GM18873 (cell line): ENCODE data around the gene CGNL1.

ENCODE experiments used
- ATAC-seq: cut with Tn5 transposase; IDR thresholded peaks from one replicate; pipeline ENCODE4 v1.9.1; 2021; ENCODE audit warnings: mild to moderate bottlenecking, moderate library complexity, moderate number of reproducible peaks; ENCODE audit not compliant: unreplicated experiment, low FRiP score

Gene CGNL1, protein sequence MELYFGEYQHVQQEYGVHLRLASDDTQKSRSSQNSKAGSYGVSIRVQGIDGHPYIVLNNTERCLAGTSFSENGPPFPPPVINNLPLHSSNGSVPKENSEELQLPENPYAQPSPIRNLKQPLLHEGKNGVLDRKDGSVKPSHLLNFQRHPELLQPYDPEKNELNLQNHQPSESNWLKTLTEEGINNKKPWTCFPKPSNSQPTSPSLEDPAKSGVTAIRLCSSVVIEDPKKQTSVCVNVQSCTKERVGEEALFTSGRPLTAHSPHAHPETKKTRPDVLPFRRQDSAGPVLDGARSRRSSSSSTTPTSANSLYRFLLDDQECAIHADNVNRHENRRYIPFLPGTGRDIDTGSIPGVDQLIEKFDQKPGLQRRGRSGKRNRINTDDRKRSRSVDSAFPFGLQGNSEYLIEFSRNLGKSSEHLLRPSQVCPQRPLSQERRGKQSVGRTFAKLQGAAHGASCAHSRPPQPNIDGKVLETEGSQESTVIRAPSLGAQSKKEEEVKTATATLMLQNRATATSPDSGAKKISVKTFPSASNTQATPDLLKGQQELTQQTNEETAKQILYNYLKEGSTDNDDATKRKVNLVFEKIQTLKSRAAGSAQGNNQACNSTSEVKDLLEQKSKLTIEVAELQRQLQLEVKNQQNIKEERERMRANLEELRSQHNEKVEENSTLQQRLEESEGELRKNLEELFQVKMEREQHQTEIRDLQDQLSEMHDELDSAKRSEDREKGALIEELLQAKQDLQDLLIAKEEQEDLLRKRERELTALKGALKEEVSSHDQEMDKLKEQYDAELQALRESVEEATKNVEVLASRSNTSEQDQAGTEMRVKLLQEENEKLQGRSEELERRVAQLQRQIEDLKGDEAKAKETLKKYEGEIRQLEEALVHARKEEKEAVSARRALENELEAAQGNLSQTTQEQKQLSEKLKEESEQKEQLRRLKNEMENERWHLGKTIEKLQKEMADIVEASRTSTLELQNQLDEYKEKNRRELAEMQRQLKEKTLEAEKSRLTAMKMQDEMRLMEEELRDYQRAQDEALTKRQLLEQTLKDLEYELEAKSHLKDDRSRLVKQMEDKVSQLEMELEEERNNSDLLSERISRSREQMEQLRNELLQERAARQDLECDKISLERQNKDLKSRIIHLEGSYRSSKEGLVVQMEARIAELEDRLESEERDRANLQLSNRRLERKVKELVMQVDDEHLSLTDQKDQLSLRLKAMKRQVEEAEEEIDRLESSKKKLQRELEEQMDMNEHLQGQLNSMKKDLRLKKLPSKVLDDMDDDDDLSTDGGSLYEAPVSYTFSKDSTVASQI

DNA sequence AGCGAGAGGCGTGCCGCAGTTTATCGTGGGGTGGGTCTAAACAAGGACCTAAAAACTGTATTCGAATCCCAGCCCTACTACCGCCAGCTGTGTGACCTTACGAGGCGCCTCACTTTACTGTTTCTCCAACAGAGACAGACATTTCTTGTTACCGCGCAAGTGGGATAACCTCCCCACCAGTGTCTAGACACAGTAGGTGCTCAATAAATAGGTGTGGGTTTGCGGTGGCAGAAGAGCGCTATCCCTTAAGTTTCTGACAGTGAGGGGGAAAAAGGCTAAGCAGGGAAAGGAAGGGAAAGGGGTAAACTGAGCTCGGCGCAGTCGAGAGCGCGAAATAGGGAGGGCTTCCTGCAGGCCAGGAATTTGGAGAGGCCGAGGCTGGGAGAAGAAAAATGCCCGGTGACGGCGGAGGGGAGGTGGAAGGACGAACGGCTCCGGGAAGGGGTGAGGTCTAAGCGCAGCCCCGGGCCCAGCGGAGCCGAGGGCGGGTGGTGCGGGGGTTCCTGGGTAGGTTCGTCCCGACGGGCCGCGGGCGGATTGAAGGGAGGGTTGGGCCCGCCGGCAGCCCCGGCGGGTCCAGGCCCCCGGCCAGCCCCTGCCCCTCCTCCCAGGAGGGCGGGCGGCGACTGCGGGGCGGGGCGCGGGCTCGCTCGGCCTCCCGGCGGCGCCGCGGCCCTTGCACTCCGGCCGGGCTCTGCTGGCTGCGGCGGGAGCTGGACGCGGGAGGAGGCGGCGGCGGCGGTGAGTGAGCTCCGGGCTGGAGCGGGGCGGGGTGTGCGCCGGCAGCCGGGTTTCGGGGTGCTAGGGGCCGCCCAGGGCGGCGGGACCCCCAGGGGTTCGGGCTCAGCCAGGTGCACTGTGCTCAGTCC lies at the start of gene CGNL1:
CGNL1 (plus strand) TSS at position 679 of the 869 bp plus-strand sequence. CDS start 61,495 bp downstream, outside the sequence.
- no peak for ATAC-seq

DNA sequence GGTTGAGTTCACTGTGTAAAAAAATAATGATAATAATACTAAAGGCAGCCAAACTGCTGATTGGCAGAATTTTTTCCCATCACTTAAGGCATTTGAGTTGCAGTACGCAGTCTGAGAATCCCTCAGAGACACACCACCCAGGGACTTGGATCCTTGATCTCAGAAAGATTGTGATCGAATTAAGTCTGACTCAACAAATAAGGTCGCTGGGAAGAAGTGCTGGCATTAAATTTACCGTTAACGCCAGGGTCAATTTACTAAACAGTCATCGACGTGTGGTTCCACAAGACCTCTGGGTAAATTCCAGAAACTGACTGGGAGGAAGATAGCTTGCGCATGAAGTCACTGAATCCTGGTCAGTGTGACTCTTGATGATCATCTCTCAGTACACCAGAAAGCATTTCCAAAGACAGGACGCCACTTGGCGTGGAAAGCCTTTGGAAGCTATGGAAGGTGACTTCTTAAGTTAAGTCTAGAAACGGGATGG lies 48.3 kb upstream of the CGNL1 start:
- ATAC-seq = no peak

DNA sequence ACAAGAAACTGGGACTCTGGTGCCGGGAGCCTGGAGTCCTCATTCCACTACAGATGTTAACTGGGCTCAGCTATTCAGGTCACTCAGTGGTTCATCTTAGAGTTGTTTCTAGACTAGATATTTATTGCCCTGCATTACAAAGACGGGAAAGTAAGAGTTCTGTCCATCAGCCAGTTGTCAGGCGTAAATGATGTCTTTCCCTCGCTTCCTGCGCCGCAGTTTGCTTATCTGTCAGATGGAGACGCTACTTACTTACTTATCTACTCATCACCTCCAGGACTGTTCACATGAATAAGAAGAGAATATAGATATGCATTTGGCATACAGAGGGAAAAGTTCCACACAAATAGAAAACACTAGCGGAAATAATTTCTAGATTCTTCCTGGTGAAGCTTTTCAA lies 47.8 kb upstream of the CGNL1 start:
- no peak for ATAC-seq

DNA sequence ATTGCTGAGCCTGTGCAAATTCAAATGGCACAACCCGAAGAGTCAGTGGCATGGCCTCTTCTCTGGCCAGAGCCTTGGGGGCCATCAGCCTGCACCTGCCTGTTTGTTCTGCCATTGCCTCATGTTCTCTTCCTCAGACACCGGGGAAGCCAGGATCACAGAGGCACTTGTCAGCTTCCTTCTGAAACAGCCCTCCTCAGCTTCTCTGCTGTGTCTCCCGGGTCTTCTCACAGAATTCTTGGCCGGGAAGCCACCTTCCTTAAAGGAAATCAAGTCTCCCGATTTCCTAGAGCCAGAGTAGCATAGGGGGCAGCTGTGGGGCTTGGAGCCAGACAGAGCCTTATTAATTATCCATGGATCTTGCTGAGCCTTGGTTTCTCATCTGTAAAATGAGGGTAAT lies 47.4 kb upstream of the CGNL1 start:
- no peak for ATAC-seq

DNA sequence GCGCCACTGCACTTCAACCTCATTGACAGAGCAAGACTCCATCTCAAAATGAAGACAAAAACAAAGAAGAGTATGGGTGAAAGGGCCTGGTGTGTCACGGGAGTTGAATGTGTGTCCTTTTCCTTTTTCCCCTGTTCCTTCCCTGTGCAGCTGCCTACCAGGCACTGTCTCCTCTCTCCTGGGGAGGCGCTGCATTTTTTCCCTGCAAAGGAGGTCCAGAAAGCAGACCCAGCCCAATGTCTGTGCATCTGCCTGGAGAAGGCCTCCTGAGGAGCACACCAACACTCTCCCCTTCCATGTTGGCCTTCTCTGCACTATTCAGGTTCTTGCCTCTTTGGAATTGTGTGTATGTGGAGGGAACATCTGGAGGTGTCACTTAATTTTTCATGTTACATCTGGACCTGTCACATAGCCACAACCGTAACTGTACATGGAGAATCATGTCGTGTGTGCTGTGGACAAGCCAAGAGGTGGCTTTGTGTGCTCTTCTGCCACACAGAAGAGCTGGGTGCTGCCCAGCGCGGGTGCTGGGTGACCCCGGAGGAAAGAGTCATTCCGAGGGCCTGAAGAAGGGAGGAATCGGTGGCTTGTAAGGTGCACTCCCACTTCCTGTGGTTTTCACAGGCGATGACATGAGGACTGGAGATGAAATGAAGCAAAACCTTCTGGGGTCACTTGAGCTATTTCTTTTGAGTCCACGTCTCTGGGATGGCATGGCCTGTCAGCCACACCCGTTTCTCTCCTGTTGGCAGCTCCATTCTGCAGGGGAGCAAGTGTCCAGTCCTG lies 46.5 kb upstream of the CGNL1 start:
- ATAC-seq = no peak

DNA sequence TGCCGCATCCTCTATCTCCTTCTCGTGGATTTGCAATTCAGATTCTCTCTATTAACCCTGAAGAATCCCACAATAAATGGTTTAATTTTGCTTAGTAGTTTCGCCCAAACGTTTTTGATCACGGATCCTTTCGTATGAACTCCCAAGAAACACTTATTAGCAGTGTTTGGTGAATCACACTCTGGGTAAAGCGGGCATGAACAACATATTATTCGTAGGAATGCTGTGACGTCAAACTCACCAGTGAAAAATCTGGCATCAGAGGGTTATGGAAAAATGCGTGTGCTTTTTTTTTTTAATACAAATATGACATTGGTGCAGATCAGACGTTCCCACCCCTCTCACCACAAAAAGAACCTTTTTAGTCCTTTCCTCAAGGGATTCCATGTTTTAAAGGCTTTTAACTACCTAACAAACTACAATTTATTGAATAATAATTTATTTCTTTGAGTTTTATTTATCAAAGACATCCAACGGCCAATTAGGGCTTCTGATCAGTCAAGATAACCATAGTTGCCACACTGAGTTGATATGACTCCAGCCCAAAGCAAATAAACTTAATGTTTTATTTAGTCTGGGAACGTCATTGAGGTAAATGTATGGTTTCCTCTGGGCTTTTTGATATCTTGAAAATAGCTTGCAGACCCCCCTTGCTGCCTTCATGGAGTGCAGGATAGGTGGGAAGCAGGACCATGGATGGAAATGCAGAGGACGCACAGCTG lies 45.5 kb upstream of the CGNL1 start:
- no peak for ATAC-seq

DNA sequence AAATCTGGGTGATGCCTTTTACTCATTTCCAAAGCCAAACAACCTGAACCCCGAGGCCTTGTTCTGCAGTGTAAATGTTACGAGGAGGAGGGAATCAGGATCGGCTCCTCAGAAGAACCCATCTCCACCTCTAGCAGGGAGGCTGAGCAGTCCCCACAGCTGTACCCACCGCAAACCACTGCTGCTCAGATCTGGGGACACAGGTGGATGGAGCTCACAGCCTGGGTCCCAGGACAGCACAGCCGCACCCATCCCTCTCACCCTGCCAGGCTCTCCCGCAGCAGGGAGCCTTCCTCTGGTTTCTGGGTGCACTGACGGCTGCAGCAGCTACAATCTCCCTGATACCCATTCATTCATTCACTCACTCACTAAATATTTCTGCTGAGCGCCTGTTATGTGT lies 44.0 kb upstream of the CGNL1 start:
- ATAC-seq = no peak

DNA sequence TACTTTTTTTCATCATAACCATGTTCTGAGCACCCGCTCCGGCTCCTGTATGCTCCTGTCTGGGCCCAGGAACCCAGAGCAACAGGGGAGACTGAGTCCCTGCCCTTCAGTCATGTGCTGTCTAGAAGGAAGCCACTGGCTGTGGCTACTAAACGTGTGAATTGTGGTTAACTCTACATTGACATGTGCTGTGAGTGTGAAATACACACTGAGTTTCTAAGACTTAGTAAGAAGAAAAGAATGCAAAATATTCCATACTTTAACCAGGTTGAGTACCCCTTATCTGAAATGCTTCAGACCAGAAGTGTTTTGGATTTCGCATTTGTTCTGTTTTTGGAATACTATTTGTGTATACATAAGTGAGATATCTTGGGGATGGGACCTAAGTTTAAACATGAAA lies 42.8 kb upstream of the CGNL1 start:
- no peak for ATAC-seq

DNA sequence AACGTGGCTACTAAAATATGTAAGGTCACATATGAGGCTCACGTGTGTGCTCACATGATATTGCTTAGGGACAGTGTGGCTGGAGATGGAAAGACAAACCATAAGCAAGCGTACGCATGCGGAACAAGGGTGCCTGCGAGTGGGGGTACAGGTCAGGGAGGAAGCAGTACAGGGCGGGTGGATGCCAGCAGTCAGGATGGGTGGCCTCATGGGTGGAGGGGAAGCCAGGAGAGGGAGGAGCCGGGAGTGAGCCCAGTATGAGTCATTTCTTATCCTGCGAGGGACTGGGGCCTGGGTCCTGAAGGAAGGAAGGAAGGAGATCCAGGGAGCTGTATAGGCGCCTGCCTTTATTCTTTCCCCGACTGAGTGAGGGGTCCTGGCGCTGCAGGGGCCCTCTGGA lies 42.0 kb upstream of the CGNL1 start:
- no peak for ATAC-seq

DNA sequence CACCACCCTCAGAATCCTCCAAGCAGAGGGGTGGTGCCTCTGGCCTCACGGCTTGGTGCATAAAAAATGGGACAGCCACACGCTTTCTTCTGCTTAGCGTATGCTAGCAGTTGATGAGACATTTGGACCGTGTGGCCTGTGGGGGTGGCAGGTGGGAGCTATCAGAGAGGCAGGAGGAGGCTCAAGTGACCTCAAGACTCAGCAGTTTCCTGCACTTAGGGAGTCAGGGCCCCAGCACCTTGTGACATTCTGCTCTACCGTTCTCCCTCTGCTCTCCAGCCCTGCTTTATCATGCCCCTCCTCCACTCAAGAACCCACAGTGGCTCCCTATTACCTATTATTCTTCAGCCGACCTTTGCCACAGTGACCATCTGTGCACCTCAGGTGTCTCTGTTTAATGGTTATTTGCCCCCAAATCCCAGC lies 41.0 kb upstream of the CGNL1 start:
- ATAC-seq = no peak

DNA sequence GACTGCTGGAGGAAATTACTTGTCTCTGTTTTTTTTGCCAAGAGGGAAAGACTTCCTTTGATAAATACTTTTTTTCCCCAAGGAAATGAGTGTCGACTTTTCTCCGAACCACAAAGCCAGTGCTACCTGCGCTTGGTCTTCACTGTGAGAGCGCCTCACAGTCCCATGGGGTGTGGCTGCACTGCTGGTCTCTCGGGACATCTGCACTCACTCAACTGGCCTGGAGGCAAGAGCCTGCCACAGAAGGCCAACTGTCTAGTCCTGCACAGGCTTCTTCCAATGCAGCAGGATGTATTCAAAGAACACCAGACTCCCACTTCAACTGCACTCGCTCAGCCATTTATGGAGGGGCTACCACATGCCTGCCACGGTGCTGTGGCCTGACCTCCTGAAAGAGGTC lies 40.6 kb upstream of the CGNL1 start:
- ATAC-seq = no peak

DNA sequence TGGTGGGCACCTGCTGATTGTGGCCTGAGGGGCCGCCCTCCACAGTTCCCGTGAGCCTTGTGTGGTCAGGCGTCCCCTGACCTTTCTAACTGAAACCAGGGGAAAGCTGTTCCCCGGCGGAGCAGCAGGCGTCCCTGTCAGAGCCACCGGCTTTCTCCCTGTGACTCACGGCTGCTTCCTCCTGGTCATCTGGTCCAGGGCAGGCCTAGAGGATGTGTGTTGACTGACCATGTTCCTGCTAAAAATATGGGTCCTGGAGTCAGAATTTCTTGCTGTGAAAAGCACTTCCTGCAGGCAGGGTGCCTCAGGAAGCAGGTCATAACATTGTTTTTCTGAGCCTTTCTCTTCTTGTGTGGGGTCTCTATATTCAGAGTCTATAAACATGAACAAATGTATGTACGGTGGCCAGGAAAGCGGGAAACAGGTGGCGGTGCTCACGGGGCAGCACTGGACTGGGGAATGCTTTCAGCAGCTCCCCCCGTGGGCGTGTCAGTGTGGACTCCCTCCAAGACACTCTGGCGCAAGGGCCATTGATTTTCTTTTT lies 38.4 kb upstream of the CGNL1 start:
- no peak for ATAC-seq

DNA sequence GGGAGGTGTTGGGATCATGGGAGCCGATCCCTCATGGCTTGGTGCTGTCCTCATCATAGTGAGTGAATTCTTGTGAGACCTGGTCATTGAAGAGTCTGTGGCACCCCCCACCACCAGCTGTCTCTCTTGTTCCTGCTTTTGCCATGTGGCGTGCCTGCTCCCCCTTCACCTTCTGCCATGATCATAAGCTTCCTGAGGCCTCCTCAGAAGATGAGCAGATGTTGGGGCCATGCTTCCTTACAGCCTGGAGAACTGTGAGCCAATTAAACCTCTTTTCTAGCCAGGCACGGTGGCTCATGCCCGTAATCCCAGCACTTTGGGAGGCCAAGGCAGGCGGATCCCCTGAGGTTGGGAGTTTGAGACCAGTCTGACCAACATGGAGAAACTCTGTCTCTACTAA lies 37.0 kb upstream of the CGNL1 start:
- no peak for ATAC-seq

DNA sequence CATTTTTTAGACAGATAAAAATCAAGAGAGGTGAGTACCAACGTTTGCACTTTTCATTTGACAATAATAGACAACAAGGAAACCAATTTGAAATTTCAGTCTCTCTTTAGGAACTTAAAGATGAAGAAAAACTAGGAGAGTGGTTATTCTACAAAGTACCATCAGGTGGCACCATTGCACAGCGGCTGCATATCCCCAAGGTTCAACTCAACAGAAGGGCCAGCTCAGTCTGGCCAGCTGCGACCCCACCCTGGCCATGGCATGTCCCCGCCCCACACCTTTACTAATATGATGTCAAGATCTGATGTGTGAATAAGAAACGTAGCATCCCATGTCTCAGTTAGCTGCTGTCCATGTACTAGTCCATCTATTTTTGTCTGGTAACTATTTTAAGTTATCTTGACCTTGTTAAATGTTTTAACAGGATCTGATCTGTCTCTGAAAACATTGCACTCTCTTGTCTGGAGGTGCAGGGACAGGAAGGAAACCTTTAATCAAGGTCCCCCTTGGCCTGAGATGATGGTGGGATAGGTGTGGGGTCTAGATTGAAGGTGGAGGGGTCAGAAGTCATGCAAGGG lies 35.5 kb upstream of the CGNL1 start:
- no peak for ATAC-seq

DNA sequence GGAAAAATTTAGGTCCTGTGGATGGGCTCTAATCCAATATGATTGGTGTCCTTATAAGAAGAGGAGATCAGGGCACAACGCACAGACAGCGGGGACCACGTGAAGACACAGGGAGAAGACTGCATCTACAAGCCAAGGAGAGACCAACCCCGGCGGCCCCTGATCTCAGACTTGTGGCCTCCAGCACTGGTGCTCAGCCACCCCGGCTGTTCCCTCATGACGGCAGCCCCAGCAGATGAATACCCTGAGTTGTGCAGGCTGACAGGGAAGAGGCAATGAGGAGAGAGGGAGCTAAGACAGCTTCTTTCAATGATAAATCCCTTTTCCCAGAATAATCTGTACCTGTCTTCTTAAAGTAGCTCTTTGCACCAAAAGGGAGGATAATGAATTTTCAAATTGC lies 33.3 kb upstream of the CGNL1 start:
- ATAC-seq = no peak

DNA sequence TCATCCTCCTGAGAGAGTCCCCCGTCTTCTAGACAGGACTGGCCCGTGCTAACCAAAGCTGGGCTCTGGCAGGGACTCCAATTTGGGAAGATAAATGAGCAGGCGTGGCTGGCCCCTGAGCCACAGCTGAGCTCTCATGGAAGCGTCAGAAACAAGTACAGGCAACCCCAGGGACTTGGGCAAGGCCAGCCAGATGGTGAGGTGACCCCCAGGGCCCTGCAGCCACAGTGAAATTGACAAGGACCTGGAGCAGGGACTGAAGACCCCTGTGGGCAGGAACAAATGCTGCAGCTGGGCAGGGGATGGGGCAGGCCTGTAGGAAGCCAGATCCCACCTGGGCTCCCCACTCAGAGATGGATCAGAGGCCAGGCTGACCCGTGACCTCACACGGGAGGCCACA lies 32.8 kb upstream of the CGNL1 start:
- no peak for ATAC-seq

DNA sequence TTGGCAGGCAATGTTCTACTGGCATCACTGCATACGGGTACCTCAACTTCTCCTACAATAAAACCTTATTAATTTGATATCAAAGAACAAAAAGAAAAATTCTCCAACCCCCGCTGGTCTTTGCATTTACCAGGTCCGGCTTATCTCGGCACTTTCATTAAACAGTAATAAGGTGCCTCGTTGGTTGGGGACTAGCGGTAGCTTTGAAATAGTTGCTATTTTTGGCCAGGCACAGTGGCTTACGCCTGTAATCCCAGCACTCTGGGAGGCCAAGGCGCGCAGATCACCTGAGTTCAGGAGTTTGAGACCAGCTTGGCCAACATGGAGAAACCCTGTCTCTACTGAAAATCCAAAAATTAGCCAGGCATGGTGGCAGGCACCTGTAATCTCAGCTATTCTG lies 32.0 kb upstream of the CGNL1 start:
- ATAC-seq = no peak

DNA sequence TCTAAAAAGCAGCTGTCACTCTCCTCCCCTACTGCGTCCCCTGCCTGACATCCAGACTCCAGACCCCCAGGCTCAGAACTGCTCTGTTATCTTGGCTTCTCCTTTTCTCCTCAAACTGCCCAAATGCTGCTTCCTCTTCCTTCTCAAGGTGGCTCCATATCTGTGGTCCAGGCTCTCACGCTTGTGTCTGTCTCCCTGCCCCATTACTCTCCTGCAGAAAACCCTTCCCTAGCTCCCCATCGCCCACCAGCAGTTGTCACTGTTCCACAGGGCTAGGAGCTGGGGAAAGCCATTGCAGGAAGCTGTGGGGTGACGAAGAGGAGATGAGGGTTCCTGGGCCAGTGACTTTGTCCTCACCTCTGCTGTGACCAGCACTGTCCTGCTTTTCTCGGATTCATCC lies 30.7 kb upstream of the CGNL1 start:
- ATAC-seq = no peak
